ENCODE results near the gene CXXC5.

GRCh38 chr5:139699351-139699750 lies 51.2 kb downstream of the CXXC5 start:
- TF ChIP-seq POLR2A (IDR thresholded peaks at IDR 0.05; ENCODE audit: low read depth, low read length) (no peak), TAF1 (IDR thresholded peaks at IDR 0.05; ENCODE audit: borderline replicate concordance, low read depth, low read length) (no peak), POLR2AphosphoS5 (IDR thresholded peaks at IDR 0.05; ENCODE audit: low read depth, low read length) (no peak)

All from GM12892 (cell line).